ENCODE measurements around the gene KIF3C. TPM values are rescaled to one million over a fixed set of nuclear protein-coding genes. Genes with fewer than 3 reads are reported as not detected.

KIF3C gene
- total and polyA plus RNA-seq, 9 of the 15 experiments (the other 6 are each of a cell fraction or from before 2014, with no cell fraction given): 0.69 to 6.7 (median 3.3) TPM

DNA sequence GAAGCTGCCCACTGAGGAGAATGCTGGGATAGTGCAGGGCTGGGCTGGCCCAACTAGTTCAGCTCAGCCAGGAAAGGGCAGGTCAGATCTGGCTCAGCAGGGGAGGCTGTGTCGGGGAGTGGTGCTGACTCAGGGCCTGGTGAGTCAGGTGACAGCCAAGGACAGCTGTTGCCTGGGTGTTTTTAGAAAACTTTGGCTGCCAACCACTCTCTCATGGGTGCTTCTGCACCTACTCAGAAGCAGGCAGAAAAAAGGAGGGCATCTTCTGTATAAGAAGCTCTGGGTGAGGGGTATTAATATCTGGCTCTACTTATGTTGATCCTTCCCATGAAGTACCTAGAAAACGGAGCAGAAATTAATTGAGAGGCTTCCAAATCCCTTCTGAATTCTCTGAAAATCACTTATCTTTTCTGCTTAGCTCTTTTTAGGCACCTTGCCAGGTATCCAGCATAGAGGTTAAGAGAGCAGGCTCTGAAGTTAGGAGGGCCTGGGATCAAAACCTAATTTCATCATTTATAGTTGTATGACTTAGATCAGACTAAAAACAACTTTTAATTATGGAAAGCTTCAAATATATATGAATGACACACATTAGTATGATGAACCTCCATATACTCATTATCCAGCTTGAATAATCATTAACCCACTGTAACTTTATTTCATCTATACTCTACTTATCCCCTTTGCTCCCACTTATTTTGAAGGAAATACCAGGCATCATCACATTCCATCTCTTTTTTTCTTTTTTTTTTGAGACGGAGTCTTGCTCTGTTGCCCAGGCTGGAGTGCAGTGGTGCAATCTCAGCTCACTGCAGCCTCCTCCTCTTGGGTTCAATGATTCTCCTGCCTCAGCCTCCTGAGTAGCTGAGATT is 36.1 kb upstream of the KIF3C start (continued):
- peak; percentile 91 for TF ChIP-seq JUND (IDR thresholded peaks at IDR 0.05; ENCODE audit: borderline replicate concordance, low read depth, low read length)
- TF ChIP-seq JUND (tag; IDR thresholded peaks at IDR 0.05; ENCODE audit: borderline replicate concordance, low read depth, low read length): peak; percentile 89; the same call in 2 of the 3 replicates
- TF ChIP-seq, protein P1, sequence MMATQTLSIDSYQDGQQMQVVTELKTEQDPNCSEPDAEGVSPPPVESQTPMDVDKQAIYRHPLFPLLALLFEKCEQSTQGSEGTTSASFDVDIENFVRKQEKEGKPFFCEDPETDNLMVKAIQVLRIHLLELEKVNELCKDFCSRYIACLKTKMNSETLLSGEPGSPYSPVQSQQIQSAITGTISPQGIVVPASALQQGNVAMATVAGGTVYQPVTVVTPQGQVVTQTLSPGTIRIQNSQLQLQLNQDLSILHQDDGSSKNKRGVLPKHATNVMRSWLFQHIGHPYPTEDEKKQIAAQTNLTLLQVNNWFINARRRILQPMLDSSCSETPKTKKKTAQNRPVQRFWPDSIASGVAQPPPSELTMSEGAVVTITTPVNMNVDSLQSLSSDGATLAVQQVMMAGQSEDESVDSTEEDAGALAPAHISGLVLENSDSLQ (IDR thresholded peaks at IDR 0.05): peak; percentile 58; the same call in 1 of the 2 replicates
- TF ChIP-seq JUN (IDR thresholded peaks at IDR 0.05; ENCODE audit: borderline replicate concordance, low read depth, low read length): peak; percentile 63; the same call in 1 of the 2 replicates
- no peak for TF ChIP-seq JUN (CRISPR knock-in tag; IDR thresholded peaks at IDR 0.05; ENCODE audit: borderline replicate concordance)
- TF ChIP-seq CTBP1 (IDR thresholded peaks at IDR 0.05; ENCODE audit: borderline replicate concordance): 0 out of 2 replicates have a peak, but pooled peaks have one; percentile 27
- TF ChIP-seq ZNF253 (CRISPR knock-in tag; conservative IDR thresholded peaks at IDR 0.05): no peak
- peak; percentile 91 for TF ChIP-seq DACH1 (IDR thresholded peaks at IDR 0.05; ENCODE audit: partially characterized antibody)
- no peak for TF ChIP-seq FOXJ3 (CRISPR knock-in tag; IDR thresholded peaks at IDR 0.05)
- no peak for TF ChIP-seq COPS2 (conservative IDR thresholded peaks at IDR 0.05)
- TF ChIP-seq ZNF274 (IDR thresholded peaks at IDR 0.05; ENCODE audit: borderline replicate concordance, low read depth, low read length): no peak
- 0 out of 4 replicates have a peak, but pooled peaks of 1 of the 2 experiments have one; percentile 53 for TF ChIP-seq HDAC1 (IDR thresholded peaks at IDR 0.05)
- no peak for TF ChIP-seq BRD9 (IDR thresholded peaks at IDR 0.05; ENCODE audit: low read depth, partially characterized antibody)
- TF ChIP-seq, protein P2, sequence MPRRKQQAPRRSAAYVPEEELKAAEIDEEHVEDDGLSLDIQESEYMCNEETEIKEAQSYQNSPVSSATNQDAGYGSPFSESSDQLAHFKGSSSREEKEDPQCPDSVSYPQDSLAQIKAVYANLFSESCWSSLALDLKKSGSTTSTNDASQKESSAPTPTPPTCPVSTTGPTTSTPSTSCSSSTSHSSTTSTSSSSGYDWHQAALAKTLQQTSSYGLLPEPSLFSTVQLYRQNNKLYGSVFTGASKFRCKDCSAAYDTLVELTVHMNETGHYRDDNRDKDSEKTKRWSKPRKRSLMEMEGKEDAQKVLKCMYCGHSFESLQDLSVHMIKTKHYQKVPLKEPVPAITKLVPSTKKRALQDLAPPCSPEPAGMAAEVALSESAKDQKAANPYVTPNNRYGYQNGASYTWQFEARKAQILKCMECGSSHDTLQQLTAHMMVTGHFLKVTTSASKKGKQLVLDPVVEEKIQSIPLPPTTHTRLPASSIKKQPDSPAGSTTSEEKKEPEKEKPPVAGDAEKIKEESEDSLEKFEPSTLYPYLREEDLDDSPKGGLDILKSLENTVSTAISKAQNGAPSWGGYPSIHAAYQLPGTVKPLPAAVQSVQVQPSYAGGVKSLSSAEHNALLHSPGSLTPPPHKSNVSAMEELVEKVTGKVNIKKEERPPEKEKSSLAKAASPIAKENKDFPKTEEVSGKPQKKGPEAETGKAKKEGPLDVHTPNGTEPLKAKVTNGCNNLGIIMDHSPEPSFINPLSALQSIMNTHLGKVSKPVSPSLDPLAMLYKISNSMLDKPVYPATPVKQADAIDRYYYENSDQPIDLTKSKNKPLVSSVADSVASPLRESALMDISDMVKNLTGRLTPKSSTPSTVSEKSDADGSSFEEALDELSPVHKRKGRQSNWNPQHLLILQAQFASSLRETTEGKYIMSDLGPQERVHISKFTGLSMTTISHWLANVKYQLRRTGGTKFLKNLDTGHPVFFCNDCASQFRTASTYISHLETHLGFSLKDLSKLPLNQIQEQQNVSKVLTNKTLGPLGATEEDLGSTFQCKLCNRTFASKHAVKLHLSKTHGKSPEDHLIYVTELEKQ (CRISPR knock-in tag; IDR thresholded peaks at IDR 0.05): no peak
- TF ChIP-seq MEIS2 (IDR thresholded peaks at IDR 0.05; ENCODE audit: partially characterized antibody): no peak
- TF ChIP-seq ZC3H8 (IDR thresholded peaks at IDR 0.05): no peak
- no peak for TF ChIP-seq RHOXF2B (CRISPR knock-in tag; conservative IDR thresholded peaks at IDR 0.05)
- TF ChIP-seq KLF16 (IDR thresholded peaks at IDR 0.05): peak; percentile 91
- TF ChIP-seq HDAC2 (IDR thresholded peaks at IDR 0.05): peak; percentile 65; the same call in 1 of the 2 replicates
- no peak for TF ChIP-seq CBFB (CRISPR knock-in tag; IDR thresholded peaks at IDR 0.05)
- TF ChIP-seq, protein P3, sequence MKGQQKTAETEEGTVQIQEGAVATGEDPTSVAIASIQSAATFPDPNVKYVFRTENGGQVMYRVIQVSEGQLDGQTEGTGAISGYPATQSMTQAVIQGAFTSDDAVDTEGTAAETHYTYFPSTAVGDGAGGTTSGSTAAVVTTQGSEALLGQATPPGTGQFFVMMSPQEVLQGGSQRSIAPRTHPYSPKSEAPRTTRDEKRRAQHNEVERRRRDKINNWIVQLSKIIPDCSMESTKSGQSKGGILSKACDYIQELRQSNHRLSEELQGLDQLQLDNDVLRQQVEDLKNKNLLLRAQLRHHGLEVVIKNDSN (CRISPR knock-in tag; IDR thresholded peaks at IDR 0.05): peak; percentile 87
- no peak for TF ChIP-seq ZNF707 (CRISPR knock-in tag; conservative IDR thresholded peaks at IDR 0.05)
